KOPT-K1 (cell line): ENCODE results near the gene LRRD1.
"Not testable (repeated sequence)": the region's sequence is repeated elsewhere in the genome, so short reads cannot be mapped to it uniquely, and the experiment has no call there.

Experiments
- H3K27ac ChIP-seq: fragments of 200-600 bp; sonication (generic); 2 replicates; pipeline ENCODE4 v1.5.1; 2016; ENCODE audit warnings: antibody characterized with exemption, mild to moderate bottlenecking, low read depth, low read length; ENCODE audit not compliant: poor library complexity, severe bottlenecking
- H3K36me3 ChIP-seq: fragments of 200-600 bp; sonication (generic); 2 replicates; pipeline ENCODE4 v1.5.1; 2017; ENCODE audit warnings: antibody characterized with exemption, mild to moderate bottlenecking, low read length, moderate library complexity; ENCODE audit not compliant: insufficient read depth
- H3K9me3 ChIP-seq: fragments of 200-600 bp; sonication (generic); 2 replicates; pipeline ENCODE4 v1.5.1; 2017; ENCODE audit warnings: antibody characterized with exemption, low read length, mild to moderate bottlenecking; ENCODE audit not compliant: insufficient read depth, poor library complexity, severe bottlenecking

The LRRD1 gene

DNA sequence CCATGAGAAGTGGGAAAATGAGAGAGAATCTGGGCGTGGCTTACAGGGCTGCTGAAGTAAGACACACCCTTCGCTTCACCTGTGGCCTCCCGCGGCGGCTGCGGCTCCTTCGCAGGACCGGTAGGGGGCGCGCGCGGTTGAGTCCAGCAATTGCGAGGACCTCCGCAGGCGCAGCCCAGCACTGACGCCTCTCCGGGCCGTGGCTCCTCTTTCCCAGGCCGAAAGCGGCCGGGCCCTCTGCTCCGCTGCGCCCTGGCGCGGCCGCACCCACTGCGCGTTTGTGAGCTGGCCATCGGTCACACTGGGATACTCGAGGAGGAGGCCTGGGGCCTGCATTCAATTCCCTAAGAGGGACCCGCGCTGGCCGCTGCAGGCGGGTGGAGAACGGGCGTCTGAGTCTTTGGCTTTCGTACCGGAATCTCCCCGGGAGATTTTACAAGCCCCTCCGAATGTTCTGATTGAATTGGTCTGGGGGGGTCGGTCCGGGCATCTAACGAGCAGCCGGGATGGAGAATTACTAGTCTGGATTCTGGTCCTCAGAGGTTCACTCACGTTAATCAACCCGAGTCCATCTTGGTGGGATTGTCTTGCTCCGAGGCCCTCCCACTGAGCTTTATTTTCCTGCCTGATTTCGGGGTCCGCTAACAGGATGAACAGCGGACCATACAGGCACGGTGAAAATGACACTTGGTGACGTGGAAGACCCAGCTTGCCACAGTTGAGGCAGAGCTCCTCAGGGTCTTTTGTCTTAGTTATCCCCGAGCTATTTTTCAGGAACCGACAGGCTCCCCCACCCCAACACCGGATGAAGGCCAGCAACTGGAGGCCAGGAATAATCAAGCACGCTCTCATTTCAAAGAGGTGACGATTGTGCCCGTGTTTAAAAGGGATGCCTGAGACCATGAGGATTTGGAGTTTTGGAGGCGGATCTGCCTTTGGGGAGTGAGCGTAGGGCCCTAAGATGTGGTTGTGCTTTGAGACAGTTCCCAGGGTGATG lies at the start of gene LRRD1:
LRRD1 (minus strand) TSS at position 215 of the 997 bp plus-strand sequence. CDS start 13,940 bp downstream, outside the sequence.
- Histone ChIP-seq H3K9me3 (peaks cover 10% of the 10 kb centered on the region), H3K36me3 (no peaks in the 10 kb centered on the region), H3K27ac (no peak within 1 kb of the TSS)

DNA sequence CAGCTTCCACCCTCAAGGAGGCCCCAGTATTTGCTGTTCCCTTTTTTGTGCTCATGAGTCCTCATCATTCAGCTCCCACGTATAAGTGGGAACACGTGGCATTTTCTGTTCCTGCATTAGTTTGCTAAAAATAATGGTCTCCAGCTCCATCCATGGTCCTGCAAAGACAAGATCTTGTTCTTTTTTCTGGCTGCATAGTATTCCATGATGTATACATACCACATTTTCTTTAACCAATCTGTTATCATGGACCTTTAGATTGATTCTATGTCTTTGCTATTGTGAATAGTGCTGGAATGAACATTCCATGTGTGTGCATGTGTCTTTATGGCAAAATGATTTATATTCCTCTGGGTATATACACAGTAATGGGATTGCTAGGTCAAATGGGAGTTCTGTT lies 49.8 kb upstream of the LRRD1 start:
- no peaks in the 10 kb centered on the region for H3K9me3 ChIP-seq
- H3K27ac ChIP-seq: no peak overlapping the region
- peaks cover 98% of the 10 kb centered on the region for H3K36me3 ChIP-seq

DNA sequence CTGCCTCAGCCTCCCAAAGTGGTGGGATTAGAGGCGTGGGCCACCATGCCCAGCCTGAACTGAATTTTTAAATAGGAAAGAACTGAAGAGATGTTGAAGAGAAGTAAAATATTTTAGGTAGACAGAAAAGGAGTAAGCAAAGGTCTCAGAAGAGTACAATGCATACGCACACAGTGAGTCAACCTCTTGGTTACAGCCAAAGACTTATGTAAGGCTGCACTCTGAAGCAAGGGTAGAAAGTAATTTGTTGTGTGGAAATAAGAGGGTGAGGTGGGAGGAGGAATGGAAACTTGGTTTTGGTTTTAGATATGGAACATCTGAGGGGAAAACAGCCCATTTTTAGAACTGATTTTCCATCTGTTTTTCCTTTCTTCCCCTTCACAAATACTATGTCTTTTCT lies 49.2 kb upstream of the LRRD1 start:
- Histone ChIP-seq H3K9me3 (no peaks in the 10 kb centered on the region), H3K36me3 (peaks cover 97% of the 10 kb centered on the region)

DNA sequence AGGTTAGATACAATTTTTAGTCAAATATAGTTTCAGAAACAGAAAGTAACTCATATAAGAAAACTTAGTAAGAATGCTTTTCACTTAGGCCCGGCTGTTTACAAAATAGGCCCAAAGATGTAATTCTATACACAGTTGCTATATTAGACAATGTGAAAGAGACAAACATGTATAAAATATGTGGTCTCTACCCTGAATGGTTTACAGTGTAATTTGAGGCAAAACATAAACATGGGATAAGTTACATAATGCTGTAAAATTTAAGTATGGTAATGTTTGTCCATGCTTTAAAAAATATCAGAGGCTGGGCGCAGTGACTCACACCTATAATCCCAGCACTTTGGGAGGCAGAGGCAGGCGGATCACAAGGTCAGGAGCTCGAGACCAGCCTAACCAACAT lies 48.0 kb upstream of the LRRD1 start:
- no peaks in the 10 kb centered on the region for H3K9me3 ChIP-seq
- H3K27ac ChIP-seq: no peak overlapping the region
- peaks cover 97% of the 10 kb centered on the region for H3K36me3 ChIP-seq

More for the DNA sequence above, 49.2 kb upstream of the LRRD1 start:
- no peak overlapping the region for H3K27ac ChIP-seq

DNA sequence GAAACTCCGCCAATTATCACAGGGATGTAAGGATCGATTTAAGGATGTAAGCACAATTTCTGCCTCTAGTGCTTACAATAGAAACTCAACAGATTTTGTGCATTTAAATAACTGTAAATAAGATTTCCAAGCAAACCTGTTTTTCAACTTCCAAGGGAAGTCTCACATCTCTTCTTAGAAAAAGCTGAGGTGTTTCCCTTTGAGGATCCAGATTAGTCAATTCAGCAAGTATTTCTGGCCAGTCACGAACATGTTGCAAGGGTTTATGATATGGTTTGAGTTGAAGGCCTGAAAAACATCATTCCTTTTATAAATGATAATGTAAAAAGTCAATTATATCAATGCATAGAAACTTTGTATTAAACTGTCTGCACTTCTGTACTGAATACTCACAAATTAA lies 42.8 kb upstream of the LRRD1 start:
- H3K9me3 ChIP-seq: no peaks in the 10 kb centered on the region
- H3K36me3 ChIP-seq: peaks cover 99% of the 10 kb centered on the region

DNA sequence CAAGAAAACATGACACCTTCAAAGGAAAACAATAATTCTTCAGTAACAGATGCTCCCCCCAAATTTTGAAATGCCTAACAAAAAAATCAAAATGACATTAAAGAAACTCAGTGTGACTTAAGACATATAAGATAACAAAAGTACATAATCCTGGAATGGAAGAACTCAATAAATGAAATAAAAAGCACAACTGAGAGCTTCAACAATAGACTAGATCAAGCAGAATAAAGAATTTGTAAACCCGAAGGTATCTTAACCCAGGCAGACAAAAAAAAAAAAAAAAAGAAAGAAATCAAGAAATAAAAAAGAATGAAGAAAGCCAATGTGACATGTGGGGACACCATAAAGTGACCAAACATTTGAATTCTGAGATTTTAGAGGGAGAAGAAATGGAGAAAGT lies 27.7 kb upstream of the LRRD1 start:
- Histone ChIP-seq H3K36me3 (peaks cover 100% of the 10 kb centered on the region), H3K9me3 (peaks cover 28% of the 10 kb centered on the region), H3K27ac (no peak overlapping the region)

More for the DNA sequence above, 42.8 kb upstream of the LRRD1 start:
- no peak overlapping the region for H3K27ac ChIP-seq

DNA sequence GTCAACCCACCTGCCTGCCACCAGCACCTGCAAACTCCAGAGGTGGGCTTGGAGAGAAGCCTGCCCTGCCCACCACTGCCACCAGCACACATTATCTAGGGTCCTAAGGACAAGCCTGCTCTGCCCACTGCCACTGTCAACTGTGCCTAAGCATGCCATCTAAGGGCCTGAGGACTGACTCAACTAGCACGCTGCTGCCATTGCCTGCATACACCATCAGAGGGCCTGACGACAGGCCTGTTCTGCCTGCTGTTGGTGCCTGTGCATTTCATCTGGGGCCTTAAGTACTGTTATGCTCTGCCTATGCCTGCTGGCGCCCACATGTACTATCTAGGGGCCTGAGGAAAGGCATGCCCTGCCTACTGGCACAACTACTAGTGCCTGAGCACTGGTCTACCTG lies 27.0 kb upstream of the LRRD1 start:
- Histone ChIP-seq H3K27ac (no peak overlapping the region), H3K9me3 (peaks cover 28% of the 10 kb centered on the region), H3K36me3 (peaks cover 100% of the 10 kb centered on the region)

DNA sequence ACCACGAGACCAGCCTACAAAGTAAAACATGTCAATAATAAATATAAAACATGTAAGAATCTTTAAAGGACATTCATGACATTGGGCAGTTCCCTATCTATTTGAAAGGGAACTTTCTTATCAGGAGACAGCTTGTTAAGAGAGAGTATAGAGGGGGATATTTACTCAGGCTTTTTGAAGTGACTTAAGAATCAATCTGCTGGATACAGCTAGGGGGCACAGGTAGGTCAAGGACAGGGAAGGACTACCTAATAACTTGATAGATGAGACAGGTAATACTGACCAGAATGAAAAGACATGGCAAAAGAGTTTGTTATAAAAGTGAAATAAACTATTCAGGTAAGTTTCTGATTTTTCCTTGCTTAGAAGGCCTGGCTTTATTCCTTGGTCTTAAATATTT lies 21.8 kb upstream of the LRRD1 start:
- Histone ChIP-seq H3K36me3 (peaks cover 95% of the 10 kb centered on the region), H3K9me3 (peaks cover under 1% of the 10 kb centered on the region), H3K27ac (no peak overlapping the region)

DNA sequence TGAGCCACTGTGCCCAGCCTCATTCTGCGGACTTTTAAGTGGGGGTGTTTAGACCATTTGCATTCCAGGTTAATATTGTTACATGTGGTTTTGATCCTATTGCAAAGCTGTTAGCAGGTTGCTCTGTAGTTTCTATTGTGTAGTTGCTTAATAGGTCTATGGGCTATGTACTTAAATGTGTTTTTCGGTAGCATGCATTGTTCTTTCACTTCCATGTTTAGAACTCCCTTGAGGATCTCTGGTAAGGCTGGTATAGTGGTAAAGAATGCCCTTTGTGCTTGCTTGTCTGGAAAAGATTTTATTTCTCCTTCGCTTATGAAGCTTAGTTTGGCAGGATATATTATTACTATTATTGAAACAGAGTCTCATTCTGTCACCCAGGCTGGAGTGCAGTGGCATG lies 13.4 kb upstream of the LRRD1 start:
- Histone ChIP-seq H3K9me3 (peaks cover 55% of the 10 kb centered on the region), H3K27ac (no peak overlapping the region), H3K36me3 (peaks cover 46% of the 10 kb centered on the region; the same call in 1 of the 2 replicates)

DNA sequence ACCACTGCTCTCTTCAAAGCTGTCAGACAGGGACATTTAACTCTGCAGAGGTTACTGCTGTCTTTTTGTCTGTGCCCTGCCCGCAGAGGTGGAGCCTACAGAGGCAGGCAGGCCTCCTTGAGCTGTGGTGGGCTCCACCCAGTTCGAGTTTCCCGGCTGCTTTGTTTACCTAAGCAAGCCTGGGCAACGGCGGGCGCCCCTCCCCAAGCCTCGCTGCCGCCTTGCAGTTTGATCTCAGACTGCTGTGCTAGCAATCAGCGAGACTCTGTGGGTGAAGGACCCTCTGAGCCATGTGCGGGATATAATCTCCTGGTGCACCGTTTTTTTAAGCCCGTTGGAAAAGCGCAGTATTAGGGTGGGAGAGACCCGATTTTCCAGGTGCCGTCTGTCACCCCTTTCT lies 10.3 kb upstream of the LRRD1 start:
- Histone ChIP-seq H3K9me3 (peaks cover 56% of the 10 kb centered on the region), H3K36me3 (peaks cover 19% of the 10 kb centered on the region; the same call in 1 of the 2 replicates)
- not testable (repeated sequence) for H3K27ac ChIP-seq

DNA sequence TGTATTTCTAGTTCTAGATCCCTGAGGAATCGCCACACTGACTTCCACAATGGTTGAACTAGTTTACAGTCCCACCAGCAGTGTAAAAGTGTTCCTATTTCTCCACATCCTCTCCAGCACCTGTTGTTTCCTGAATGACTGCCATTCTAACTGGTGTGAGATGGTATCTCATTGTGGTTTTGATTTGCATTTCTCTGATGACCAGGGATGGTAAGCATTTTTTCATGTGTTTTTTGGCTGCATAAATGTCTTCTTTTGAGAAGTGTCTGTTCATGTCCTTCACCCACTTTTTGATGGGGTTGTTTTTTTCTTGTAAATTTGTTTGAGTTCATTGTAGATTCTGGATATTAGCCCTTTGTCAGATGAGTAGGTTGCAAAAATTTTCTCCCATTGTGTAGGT lies 5.4 kb upstream of the LRRD1 start:
- H3K9me3 ChIP-seq: peaks cover 26% of the 10 kb centered on the region

DNA sequence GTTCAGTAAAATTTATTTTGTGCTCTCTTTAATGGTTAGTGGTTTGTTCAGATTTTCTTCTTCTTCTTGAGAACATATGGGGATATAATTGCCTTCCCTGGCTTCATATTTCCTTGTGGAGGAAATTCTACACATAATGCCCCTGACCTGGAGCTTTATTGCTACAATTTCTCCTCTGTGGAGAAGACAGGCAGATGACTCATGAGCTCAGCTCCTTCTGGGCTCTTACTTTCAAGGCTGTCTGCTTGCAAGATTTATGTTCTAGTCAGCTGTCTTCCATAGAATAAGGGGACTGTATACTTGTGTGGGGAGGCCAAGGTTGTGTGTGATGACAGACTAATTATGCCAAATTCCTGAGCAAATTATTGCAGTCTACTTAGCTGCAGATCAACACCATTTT lies 1.6 kb downstream of the LRRD1 start:
- H3K27ac ChIP-seq: no peak overlapping the region
- no peaks in the 10 kb centered on the region for H3K9me3 ChIP-seq
- no peaks in the 10 kb centered on the region for H3K36me3 ChIP-seq

More for the DNA sequence above, 5.4 kb upstream of the LRRD1 start:
- not testable (repeated sequence) for H3K27ac ChIP-seq, H3K36me3 ChIP-seq

DNA sequence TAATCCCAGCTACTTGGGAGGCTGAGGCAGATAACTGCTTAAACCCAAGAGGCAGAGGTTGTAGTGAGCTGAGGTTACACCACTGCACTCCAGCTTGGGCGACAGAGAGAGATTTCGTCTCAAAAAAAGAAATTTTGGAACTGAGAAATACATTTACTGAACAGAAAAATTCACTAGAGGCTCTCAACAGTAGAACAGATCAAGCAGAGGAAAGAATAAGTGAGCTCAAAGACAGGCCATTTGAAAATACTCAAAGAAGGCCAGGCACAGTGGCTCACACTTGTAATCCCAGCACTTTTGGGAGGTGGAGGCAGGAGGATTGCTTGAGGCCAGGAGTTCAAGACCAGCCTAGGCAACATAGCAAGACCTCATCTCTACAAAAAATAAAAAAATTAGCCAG lies 9.4 kb downstream of the LRRD1 start:
- not testable (repeated sequence) for H3K27ac ChIP-seq, H3K36me3 ChIP-seq, H3K9me3 ChIP-seq

DNA sequence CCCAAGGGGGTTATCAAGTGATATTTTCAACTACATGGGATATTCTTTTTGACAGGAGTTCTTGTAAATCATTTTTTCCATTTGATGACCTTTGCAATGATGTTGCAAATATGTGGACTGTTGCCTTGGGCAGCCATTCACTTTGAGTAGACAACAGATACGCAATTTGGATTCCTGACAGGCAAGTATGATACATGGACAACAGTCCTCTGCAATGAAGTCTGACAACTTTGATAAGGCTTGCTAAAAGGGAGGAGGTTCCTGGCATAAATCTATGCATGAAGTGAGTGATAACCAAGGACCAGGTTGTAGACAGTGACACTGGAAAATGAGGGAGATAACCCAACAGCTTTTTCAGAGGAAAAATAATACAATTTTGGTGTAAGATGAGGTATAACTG lies 17.7 kb downstream of the LRRD1 start:
- no peak overlapping the region for H3K27ac ChIP-seq
- H3K36me3 ChIP-seq: no peaks in the 10 kb centered on the region
- no peaks in the 10 kb centered on the region for H3K9me3 ChIP-seq

DNA sequence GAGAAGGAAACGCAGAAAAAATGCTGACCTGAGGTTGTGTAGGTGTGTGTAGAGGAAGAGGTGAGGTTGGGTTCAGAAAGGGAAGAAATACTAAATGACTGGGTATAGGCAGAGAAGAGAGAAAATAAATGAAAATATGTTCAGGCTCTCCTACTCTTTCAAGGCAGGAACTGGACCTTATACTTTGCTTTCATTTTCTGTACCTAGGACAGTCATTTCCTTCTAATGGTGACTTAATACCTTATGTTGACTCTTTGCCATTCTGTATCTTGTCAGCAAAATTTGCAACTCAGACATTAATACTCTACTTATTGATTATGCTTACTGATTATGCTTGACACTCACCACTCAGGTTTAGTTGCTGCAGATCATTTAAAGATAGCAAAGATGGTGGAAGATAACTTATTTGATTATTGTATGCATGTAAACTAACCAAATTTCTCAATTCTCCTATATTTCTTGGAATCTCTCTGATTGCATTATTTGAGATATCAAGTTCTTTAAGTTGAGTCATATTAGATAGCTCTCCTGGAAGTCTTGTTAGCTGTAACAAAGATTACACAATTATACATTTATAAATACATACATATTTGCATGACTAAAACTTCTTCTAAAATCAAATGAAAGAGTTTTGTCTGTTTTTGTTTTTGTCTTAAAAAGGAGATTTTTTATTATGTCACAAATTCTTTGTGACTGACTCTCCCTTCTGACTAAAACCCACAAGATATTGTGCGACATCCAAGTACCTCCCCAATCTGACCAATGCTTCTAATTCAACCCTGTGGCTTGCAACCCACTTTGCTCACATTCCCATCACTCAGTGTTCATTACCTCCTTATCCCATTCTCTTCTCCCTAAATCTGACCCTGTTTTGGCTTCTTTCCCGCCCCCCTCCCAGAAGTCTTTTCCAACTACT lies 20.0 kb downstream of the LRRD1 start:
- Histone ChIP-seq H3K27ac (no peak overlapping the region), H3K9me3 (no peaks in the 10 kb centered on the region), H3K36me3 (no peaks in the 10 kb centered on the region)
